ENCODE measurements around the gene CORO6.

Gene CORO6

GRCh38 chr17:29630630-29631193, 8.0 kb upstream of the CORO6 start:
- DNase-seq: no peak

DNA sequence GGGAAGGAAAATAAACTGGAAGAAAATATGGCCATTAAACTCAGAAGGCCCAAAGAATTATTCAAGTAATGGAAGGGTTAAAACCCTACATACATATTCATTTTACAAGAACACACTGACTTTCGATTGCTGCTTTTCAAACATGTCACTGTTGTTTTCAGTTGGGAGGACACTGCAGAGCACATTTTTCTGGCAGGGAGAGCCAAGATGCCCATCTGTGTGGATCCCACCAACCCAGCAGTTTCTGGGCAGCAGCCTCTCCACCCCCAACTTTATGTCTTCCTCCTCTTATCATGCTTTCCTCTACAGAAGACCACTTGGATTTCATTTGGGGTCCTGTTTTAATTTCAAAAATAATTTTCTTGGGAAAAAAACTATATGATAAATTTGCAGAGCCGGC, 7.1 kb upstream of the CORO6 start:
- no peak for DNase-seq

- no peak for DNase-seq
Measured at GRCh38 chr17:29628644-29629043, 5.9 kb upstream of the CORO6 start.

- no peak for DNase-seq
Measured at GRCh38 chr17:29627951-29628350, 5.2 kb upstream of the CORO6 start.

- DNase-seq: no peak
Measured at GRCh38 chr17:29625037-29625750, 2.5 kb upstream of the CORO6 start.

- no peak for DNase-seq
Measured at GRCh38 chr17:29624586-29624985, 1.9 kb upstream of the CORO6 start.

- DNase-seq: no peak
Measured at GRCh38 chr17:29623283-29623647, 553 bp upstream of the CORO6 start.

- DNase-seq: no peak
Measured at GRCh38 chr17:29621751-29622194, 939 bp downstream of the CORO6 start.

- DNase-seq: no peak
Measured at GRCh38 chr17:29620779-29621500, 1.8 kb downstream of the CORO6 start.

DNA sequence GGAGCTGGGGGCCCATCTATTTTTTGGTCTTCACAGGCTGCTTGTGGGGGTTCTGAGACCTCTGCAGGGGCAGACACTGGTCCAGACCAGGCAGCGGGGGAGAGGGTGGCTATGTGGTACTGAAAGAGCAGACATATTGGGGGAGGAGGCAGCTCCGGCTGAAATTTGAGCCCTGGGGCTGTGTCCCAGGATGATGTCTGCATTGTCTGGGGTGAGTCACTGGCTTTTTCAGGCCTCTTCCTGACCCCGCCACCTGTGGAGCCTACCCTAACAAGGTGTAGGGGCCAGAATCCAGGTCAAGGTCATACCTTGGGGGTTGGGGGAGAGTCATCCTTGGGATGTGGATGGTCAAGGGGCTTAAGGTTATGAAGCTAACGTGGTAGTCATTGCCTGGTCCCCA, 2.4 kb downstream of the CORO6 start:
- no peak for DNase-seq

DNA sequence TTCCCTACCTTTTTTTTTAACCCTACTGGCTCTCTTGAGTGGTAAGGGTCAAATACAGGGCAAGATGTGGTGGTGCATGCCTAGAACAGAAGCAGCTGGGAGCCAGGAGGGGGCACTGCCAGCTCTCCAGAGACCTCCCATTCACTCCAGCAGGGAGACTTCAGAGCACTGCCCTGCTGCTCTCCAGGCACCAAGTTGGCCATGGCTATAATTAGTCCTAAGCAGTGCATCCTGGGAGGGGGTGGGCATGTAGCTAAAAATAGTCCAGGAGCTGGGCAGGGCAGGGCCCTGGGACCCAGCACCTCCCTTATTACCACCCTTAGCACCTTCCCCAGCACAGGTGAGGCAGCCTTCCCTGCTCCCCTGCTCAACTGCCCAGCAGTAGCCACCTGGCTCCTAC, 3.5 kb downstream of the CORO6 start:
- no peak for DNase-seq

- DNase-seq: no peak
Measured at GRCh38 chr17:29618272-29619065, 4.2 kb downstream of the CORO6 start.

DNA sequence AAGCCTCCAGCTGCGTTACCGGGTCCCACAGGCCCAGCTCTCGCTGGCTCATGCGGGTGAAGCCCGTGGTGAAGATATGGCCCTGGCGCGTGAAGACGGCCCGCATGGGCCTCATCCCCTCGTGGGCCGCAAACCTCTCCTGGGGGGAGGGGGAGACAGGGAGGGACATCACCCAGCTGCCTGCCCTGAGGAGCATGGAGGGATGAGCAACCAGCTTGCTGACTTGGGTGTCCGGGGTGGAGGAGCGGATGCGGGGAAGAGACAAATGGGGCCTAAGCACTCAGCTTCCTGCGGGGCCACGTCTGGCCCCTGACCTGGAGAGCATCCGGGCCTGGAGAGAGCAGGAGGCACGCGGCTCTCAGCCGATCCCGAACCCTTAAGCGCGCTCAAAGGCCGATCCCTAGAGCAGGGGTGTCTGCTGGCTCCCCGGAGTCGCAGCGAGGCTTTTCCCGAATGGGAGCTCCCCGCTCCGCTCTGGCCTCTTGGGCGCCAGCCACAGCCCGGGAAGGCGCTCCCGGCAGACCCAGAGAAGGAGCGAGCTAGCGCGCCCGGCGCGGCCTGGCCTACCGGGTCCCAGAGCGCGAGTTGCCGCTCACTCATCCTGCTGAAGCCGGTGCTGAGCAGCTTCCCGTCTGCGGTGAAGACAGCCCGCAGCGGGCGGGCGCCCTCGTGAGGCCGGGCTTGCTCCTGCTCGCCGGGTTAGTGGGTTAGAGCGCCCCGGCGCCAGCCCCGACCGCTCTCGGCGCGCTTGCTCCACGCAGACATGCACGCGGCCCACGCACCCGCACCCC, 5.0 kb downstream of the CORO6 start:
- peak; percentile 84 for DNase-seq

- peak; percentile 91 for DNase-seq
Measured at GRCh38 chr17:29617125-29617480, 5.6 kb downstream of the CORO6 start.

- DNase-seq: no peak
Measured at GRCh38 chr17:29616300-29617048, 6.2 kb downstream of the CORO6 start.

DNA sequence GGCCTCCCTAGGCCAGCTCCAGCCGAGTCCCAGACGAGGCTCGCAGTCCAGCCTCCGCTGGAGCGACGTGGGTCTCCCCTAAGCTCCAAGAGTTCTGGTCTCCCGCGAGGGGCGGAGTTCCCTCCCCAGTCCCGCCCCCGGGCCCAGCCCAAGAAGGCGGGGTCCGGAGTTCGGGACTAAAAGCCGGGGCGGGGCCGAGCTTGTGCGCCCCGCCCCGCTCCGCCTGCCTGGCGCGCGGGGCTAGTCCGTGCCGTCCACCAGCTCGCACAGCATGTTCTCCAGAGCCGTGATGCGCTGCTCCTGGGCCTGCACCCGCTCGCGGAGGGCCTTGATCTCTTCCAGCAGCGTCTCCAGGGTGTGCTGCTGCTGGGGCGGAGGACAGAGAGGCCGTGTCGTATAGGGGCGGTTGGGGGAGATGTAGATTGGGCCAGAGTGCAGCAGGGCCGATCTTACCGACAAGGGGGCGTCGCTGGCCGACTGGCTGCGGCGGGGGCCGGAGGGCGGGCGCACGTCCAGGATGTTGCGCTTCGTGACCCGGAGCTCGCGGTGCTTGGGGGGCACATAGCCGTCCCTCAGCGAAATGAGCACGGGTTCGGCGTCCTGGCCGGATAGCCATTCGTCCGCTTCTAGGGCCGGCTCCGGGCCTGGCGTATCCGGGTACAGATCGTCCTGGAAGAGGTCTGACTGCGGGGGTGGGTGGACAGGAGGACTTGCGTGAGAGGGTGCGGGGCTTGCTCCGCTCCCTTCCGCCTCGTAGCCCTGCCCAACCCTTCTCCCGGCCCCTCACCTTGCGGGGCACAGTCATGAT, 7.0 kb downstream of the CORO6 start:
- peak; percentile 83 for DNase-seq

- DNase-seq: peak; percentile 56
Measured at GRCh38 chr17:29615048-29615385, 7.7 kb downstream of the CORO6 start.

DNA sequence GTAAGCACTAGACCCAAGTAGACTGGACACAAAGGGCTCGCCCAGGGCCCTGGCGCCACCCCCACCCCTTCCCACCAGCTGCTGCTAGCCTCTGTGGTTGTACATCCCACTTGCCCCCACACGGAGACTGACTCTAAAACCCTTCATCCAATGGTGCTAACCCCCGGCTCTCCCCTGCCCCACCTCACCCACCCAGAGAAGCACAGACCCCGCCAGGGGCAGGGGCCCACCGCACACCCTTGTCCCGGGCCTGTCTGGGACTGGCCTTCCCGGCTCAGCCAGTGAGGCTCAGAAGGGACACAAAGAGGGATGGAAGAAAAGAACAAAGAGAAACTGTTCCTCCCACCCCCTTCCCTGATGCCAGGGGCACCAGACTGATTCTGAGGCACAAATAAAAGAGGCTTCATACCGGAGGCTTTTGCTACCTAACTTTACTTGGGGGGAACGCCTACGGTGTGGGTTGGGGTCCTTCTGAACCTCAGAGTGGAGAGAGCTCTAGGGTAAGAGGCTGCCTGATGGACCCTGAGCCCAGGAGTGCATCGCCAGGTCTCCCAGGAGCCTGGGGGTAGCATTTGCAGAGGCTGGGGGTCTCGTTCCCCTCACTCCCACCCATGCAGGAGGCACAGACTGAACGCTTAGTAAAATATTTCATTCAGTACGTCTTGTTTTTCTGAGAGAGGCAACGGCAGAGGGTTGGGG, 8.2 kb downstream of the CORO6 start:
- DNase-seq: no peak

DNA sequence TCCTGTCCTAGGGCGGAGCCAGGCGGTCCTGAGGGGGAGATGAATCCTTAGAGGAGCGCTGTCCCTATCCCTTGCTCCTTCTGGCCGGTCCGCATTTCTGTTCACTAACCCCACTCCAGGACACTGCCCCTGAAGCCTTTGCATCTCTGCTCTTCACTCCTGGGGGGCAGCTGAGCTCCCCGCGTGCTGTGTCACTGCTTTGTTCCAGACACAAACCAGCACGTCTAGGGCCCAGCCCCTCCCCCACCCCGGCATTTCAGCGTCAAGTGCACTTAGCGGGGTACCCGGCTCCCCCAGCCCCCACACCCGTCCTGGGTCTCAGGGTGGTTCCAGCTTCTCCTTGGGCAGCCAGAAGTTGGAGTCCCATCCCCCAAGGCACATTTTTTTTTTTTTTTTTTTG, 8.9 kb downstream of the CORO6 start:
- DNase-seq: no peak

- peak; percentile 99 for DNase-seq
Measured at GRCh38 chr17:29613352-29613837, 9.3 kb downstream of the CORO6 start.

Measured in T-helper 9 cell (primary cell).